Neural crest cell (in vitro differentiated cells): ENCODE results near the gene PRKCZ. TPM values are rescaled to one million over a fixed set of nuclear protein-coding genes. Genes with fewer than 3 reads are reported as not detected.

Source experiments
- DNase-seq: peaks from one replicate; pipeline ENCODE4 v3.0.0; 2021; ENCODE audit warnings: low read depth, mixed read lengths, low spot score
- H3K27ac Mint-ChIP-seq: one replicate; pipeline ENCODE4 v1.8.0; 2021; ENCODE audit warnings: mild to moderate bottlenecking, mixed read lengths; ENCODE audit not compliant: unreplicated experiment
- H3K27me3 Mint-ChIP-seq: 2 replicates; pipeline ENCODE4 v1.8.0; 2021; ENCODE audit warnings: low read depth, mild to moderate bottlenecking, mixed read lengths
- H3K36me3 Mint-ChIP-seq: 2 replicates; pipeline ENCODE4 v1.8.0; 2021; ENCODE audit warnings: low read depth, mild to moderate bottlenecking, mixed read lengths
- H3K4me1 Mint-ChIP-seq: 2 replicates; pipeline ENCODE4 v1.8.0; 2021; ENCODE audit warnings: mixed read lengths
- H3K4me3 Mint-ChIP-seq: one replicate; pipeline ENCODE4 v1.8.0; 2021; ENCODE audit warnings: mild to moderate bottlenecking, mixed read lengths
- H3K9me3 Mint-ChIP-seq: 2 replicates; pipeline ENCODE4 v1.8.0; 2021; ENCODE audit warnings: mixed read lengths
- total RNA-seq: library from RNA; stranded (reverse); gene quantifications from 2 replicates; pipeline ENCODE4 v1.2.1, GENCODE V29; 2021
- TF ChIP-seq, protein P1 (sequence below): fragments of 200-600 bp; sonication (generic); conservative IDR thresholded peaks from 2 replicates; pipeline ENCODE4 v1.5.0; 2021; ENCODE audit warnings: antibody characterized with exemption, mild to moderate bottlenecking

The PRKCZ gene
- total RNA-seq, 1 donor from 2014 or later, result 8.6 TPM

DNA sequence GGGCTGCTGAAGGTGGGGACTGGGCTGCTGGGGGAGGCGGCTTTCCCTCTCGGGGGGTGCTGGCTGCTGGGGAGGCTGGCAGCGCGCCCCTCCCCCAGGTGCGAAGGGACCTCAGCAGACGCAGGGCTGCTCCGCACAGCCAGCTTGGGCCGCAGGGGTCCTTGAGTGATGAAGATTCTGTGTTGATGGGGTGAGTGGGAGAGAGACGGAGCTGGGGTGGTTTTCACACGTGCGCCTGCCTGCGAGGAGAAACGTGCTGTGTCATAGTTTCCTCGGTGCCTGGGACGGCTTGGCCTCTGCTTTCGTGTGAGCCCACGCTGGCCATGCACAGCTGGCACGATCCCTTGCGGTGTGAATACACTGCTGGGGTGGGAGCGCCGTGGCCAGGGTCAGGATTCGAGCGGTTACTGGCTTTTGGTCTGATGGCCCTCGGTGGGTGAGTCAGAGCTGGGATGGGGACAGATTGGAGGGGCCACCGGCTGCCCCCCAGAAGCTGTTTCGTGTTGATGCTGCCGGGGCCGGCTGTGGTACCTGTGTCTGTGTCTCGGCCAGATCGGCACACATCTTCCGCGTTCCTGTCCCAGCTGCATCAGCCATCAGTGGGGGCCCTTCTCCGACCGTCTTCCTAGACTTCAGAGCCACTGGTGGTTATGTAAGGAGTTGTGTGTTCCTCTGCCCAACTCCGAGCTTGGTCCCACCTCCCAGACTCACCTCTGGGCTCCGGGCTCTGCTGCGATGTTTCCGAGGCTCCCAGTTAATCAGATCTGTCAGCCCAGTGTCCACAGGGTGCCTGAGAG is 24.9 kb downstream of the PRKCZ start:
- Mint-ChIP-seq H3K27me3 (no peaks in the 10 kb centered on the region), H3K4me1 (peaks cover 15% of the 10 kb centered on the region), H3K4me3 (peak overlapping the region; percentile 19), H3K27ac (no peak overlapping the region), H3K9me3 (peaks cover 11% of the 10 kb centered on the region), H3K36me3 (peaks cover 15% of the 10 kb centered on the region)
- no peak for DNase-seq
- TF ChIP-seq, protein P1, sequence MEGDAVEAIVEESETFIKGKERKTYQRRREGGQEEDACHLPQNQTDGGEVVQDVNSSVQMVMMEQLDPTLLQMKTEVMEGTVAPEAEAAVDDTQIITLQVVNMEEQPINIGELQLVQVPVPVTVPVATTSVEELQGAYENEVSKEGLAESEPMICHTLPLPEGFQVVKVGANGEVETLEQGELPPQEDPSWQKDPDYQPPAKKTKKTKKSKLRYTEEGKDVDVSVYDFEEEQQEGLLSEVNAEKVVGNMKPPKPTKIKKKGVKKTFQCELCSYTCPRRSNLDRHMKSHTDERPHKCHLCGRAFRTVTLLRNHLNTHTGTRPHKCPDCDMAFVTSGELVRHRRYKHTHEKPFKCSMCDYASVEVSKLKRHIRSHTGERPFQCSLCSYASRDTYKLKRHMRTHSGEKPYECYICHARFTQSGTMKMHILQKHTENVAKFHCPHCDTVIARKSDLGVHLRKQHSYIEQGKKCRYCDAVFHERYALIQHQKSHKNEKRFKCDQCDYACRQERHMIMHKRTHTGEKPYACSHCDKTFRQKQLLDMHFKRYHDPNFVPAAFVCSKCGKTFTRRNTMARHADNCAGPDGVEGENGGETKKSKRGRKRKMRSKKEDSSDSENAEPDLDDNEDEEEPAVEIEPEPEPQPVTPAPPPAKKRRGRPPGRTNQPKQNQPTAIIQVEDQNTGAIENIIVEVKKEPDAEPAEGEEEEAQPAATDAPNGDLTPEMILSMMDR, result no peak

- Mint-ChIP-seq H3K36me3 (peaks cover 15% of the 10 kb centered on the region), H3K4me1 (peaks cover 15% of the 10 kb centered on the region), H3K9me3 (peaks cover 11% of the 10 kb centered on the region), H3K4me3 (peak overlapping the region; percentile 27), H3K27ac (no peak overlapping the region), H3K27me3 (no peaks in the 10 kb centered on the region)
- TF ChIP-seq, protein P1, result no peak
- DNase-seq, result no peak
Observed at GRCh38 chr1:2076826-2077225, 26.6 kb downstream of the PRKCZ start.

GRCh38 chr1:2078170-2078569 is 28.0 kb downstream of the PRKCZ start:
- Mint-ChIP-seq H3K36me3 (peaks cover 15% of the 10 kb centered on the region), H3K4me3 (no peak overlapping the region), H3K27ac (no peak overlapping the region), H3K4me1 (peaks cover 14% of the 10 kb centered on the region), H3K9me3 (peaks cover 11% of the 10 kb centered on the region), H3K27me3 (no peaks in the 10 kb centered on the region)
- no peak for DNase-seq
- TF ChIP-seq, protein P1, result no peak

GRCh38 chr1:2079396-2080085 is 29.3 kb downstream of the PRKCZ start:
- Mint-ChIP-seq H3K27ac (no peak overlapping the region), H3K27me3 (no peaks in the 10 kb centered on the region), H3K9me3 (peaks cover 11% of the 10 kb centered on the region), H3K36me3 (peaks cover 15% of the 10 kb centered on the region), H3K4me3 (no peak overlapping the region), H3K4me1 (peaks cover 1% of the 10 kb centered on the region)
- no peak for DNase-seq
- TF ChIP-seq, protein P1, result no peak

GRCh38 chr1:2080140-2080539 is 29.9 kb downstream of the PRKCZ start:
- peaks cover 11% of the 10 kb centered on the region for H3K9me3 Mint-ChIP-seq
- H3K27ac Mint-ChIP-seq, result no peak overlapping the region
- peaks cover 15% of the 10 kb centered on the region for H3K36me3 Mint-ChIP-seq
- no peaks in the 10 kb centered on the region for H3K27me3 Mint-ChIP-seq
- TF ChIP-seq, protein P1, result no peak
- H3K4me3 Mint-ChIP-seq, result no peak overlapping the region
- no peaks in the 10 kb centered on the region for H3K4me1 Mint-ChIP-seq
- no peak for DNase-seq
